HG03521 (cell line): ENCODE results near the gene GRAMD2B.

Experiments
- ATAC-seq: cut with Tn5 transposase; IDR thresholded peaks from one replicate; pipeline ENCODE4 v1.9.1; 2021; ENCODE audit warnings: mild to moderate bottlenecking, moderate library complexity; ENCODE audit not compliant: unreplicated experiment

GRAMD2B gene

GRCh38 chr5:126534553-126534952 lies 111.3 kb downstream of the GRAMD2B start:
- ATAC-seq, result no peak

GRCh38 chr5:126535856-126536545 lies 112.8 kb downstream of the GRAMD2B start:
- no peak for ATAC-seq

GRCh38 chr5:126536874-126537273 lies 113.7 kb downstream of the GRAMD2B start:
- ATAC-seq, result no peak

- ATAC-seq, result no peak
Measured at GRCh38 chr5:126538579-126538978, 115.4 kb downstream of the GRAMD2B start.

- no peak for ATAC-seq
Measured at GRCh38 chr5:126540631-126541030, 117.4 kb downstream of the GRAMD2B start.

- ATAC-seq, result no peak
Measured at GRCh38 chr5:126542441-126542840, 119.2 kb downstream of the GRAMD2B start.

GRCh38 chr5:126543009-126543408 lies 119.8 kb downstream of the GRAMD2B start:
- no peak for ATAC-seq

- ATAC-seq, result no peak
Measured at GRCh38 chr5:126543660-126544059, 120.5 kb downstream of the GRAMD2B start.
